HCEC 1CT (cell line): ENCODE results near the gene FAM168A.

Experiments used
- DNase-seq: peaks from one replicate; pipeline ENCODE4 v3.0.0-alpha.2; 2017

Gene FAM168A

GRCh38 chr11:73384872-73385689 is 212.8 kb downstream of the FAM168A start:
- no peak for DNase-seq

DNA sequence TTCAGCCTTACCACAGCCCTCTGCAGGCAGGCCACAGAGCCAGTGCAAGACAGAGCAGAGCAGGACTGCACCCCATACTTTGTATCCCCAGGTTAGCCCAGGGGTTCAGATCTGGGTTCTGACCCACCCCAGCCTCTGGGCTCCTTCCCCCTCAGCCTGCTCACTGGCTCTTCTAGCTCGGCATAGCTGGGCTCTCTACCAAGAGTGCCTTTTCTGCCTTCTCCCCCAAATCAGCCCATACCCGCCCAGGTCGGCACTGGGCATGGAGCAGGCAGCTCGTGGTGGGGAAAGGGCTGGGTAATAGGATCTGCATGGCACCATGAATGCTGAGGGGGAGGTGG is 213.4 kb downstream of the FAM168A start:
- DNase-seq = no peak

GRCh38 chr11:73384125-73384441 is 213.8 kb downstream of the FAM168A start:
- DNase-seq = no peak

GRCh38 chr11:73383249-73384124 is 214.4 kb downstream of the FAM168A start:
- DNase-seq = no peak

DNA sequence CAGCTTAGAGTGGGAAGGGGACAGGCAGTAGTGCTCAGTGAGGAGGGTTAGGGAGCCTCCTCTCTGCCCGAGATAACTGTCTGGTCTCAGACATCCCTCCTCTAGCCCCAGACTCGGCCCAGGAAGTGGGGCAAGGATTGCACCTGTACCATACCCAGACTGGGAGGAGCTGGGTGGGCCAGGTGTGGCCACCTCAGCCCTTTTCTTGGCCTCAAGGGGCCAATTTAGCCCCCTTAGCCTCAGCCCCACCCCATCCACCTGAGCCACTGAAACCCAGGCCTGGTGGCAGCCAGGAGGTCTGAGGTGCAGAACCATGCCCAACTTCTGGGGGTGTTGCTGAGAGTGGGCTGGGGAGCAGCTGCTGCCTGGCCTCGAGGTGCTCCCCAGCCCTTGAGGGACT is 215.2 kb downstream of the FAM168A start:
- DNase-seq = no peak

DNA sequence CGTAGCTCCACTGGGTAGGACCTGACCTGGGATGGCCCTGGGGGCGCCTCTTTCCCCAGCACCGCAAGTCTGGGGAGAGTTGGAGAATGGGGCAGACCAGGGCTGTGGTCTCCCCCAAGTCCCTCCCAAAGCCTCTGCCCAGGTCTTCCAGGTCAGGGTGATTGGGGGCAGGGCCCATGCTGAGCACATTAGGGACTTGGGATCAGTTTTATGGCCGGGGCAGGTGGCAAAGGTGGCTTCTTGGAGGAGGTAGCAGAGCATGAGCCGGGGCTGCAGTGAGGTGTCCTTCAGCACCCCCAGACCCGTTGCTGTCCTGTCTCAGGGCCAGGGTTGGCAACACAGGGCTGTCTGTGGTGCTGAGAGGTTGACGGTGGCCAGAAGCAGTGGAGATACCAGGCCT is 215.7 kb downstream of the FAM168A start:
- no peak for DNase-seq

DNA sequence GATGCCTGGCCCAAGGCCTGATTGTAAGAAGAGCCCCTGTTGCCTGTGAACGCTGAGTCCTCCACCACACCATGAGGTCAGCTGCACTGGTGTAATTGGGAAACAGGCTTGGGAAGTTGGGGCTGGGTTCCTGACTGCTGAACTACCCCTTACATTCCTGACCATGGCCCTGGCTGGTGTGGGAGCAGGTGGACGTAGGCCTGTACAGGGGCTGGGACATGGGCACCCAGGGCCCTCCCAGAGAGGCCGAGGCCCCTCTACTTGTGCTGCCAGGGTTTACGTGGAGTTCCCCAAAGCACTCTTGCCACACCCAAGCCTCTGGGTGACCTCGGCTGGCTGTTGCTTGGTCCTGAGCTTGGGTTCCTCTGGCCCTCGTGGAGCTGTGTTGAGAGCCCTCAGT is 216.3 kb downstream of the FAM168A start:
- DNase-seq = no peak

GRCh38 chr11:73380897-73381410 is 217.0 kb downstream of the FAM168A start:
- DNase-seq = no peak

GRCh38 chr11:73380331-73380730 is 217.6 kb downstream of the FAM168A start:
- no peak for DNase-seq

DNA sequence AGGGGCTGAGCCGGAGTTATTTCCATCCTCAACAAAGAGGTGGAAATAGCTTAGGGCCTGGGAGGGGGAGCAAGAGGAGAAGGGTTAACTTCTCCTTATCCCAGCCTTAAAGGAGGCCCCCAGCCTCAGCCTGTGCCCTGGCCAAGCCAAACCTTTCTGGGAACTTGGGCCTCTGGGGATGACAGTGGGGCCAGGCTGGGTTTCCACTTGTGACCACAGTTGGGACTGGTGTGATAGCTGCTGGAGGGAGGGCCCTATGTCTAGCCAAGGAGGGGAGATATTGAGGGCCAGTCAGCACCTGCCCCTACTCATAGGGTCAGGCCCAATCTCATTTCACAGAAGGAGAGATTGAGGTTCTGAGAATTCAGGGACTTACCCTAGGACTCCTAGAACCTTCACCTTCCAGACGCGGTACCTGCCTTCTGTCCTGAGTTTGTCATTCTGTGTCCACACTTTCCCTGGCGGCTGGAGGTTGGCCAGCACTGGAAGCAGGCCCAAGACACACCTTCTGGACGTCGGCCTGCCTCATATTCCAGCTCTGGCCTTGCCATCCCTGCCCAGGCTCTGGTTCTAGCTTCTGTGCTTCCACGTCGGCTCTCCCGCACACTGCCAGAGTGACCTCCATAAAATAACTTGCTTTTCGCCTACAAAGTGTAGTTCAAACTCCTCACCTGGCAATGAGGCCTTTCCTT is 218.6 kb downstream of the FAM168A start:
- no peak for DNase-seq

GRCh38 chr11:73376803-73377629 is 220.9 kb downstream of the FAM168A start:
- peak; percentile 83 for DNase-seq

GRCh38 chr11:73376160-73376802 is 221.6 kb downstream of the FAM168A start, which contains the start of gene RELT:
TSS of gene RELT (plus strand) at chr11:73376399. CDS start at chr11:73389137, 12,738 bp downstream.
- DNase-seq = peak; percentile 91

DNA sequence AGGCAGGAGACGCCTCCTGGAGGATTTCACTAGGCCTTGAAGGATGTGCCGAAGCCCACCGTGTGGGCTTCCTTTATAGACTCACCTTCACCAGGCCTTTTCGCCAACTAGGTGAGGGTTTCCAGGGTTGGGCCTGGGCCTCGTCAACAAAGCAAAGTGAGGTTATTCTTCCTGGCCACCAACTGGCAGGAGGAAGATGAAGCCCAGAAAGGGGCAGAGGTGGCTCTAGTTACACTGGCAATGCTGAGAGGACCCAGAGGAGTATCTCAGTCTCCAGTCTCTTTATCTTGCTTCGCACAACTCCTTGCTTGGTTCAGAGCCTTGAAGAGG is 222.1 kb downstream of the FAM168A start:
- DNase-seq = no peak

GRCh38 chr11:73374151-73374550 is 223.8 kb downstream of the FAM168A start:
- DNase-seq = no peak

GRCh38 chr11:73372375-73372993 is 225.4 kb downstream of the FAM168A start:
- peak; percentile 37 for DNase-seq

DNA sequence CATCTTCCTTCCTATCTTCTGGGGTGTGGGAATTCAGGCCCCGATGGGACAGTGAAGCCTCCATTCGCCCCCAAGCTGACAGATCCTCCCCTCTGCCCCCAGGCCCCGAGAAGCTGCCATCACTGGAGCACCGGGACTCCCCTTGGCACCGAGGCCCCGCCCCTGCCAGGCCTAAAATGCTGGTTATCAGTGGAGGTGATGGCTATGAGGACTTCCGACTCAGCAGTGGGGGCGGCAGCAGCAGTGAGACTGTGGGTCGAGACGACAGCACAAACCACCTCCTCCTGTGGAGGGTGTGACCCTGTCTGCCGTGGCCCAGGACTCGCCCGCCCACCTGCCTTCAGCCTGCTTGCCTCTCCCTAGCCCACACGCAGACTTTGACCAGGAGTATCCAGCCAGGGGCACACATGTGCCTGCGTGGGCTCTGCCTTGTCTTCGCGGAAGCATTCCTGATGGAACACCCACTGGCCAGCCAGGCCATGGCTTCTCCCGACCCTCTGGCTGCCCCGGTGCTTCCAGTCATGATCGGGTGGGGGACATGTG is 230.4 kb downstream of the FAM168A start:
- no peak for DNase-seq

GRCh38 chr11:73366953-73367352 is 231.0 kb downstream of the FAM168A start:
- no peak for DNase-seq

GRCh38 chr11:73366265-73366610 is 231.7 kb downstream of the FAM168A start:
- no peak for DNase-seq

DNA sequence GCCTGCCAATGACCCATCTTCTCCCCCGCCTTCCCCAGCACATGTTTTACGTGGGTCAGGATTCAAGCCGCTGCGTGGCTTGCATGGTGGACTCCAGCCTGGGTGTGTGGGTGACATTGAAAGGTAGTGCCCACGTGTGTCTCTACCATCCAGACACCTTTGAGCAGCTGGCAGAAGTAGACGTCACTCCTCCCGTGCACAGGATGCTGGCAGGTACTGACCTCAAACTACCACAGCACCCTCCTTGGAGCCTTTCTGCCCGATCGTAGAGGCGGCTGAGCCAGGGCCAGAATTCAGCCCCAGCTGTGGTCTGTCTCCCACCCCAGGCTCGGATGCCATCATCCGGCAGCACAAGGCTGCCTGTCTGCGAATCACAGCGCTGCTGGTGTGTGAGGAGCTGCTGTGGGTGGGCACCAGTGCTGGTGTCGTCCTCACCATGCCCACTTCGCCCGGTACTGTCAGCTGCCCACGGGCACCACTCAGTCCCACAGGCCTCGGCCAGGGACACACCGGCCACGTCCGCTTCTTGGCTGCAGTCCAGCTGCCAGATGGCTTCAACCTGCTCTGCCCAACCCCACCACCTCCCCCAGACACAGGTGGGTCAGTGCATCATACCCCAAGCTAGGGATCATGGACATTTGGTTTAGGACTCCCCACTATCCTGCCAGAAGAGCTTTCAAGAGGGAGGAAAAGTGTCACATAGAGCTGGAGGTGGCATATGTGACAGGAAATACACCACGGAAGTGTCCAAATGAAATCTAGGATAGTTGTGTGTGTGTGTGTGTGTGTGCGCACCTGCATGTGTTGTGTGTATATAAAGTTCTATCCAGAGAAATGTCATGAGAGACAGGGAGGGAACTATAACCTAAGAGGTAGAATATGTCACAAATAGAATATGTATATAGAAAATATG is 232.3 kb downstream of the FAM168A start:
- no peak for DNase-seq

DNA sequence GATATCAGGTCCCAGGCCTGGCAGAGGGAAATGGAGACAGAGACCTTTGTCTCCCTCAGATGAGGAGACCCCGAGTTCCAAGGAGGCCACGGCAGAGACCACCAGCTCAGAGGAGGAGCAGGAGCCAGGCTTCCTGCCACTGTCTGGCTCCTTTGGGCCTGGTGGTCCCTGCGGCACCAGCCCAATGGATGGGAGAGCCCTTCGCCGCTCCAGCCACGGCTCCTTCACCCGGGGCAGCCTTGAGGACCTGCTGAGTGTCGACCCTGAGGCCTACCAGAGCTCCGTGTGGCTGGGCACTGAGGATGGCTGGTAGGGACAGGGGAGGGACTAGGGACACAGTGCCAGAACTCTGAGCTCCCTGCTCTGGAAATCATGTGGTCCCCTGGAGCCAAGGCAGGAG is 234.8 kb downstream of the FAM168A start:
- no peak for DNase-seq
